ENCODE measurements around the gene OPRD1.

The OPRD1 gene

DNA sequence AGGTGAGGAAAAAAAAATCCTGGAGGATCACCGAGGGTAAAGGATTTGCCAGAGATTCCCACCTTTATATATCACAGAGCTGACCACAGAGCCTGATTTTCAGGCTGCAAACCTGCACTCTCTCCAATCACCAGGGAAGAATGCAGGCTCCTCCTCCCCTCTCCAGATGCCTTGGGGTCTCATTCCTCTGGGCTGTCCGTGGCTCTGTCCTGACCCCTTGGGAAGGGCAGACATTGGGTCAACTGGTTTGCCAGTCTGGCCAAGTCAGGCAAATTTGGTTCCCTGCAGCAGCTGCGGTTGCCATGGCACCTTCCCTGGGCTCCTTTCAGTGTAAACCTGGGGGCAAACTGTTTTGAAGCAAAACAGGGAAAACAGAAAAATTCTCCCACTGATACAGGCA lies 11.6 kb upstream of the OPRD1 start:
- no peak for DNase-seq (ENCODE audit: low read depth, low spot score)
- Histone ChIP-seq H3K27ac (ENCODE audit: low read length) (no peak overlapping the region), H3K9me3 (ENCODE audit: control insufficient read depth, insufficient read depth, low read length) (no peaks in the 10 kb centered on the region), H3K4me3 (ENCODE audit: low read length) (no peak overlapping the region), H3K27me3 (ENCODE audit: control insufficient read depth, insufficient read depth, low read length) (no peaks in the 10 kb centered on the region), H3K4me1 (ENCODE audit: control insufficient read depth, insufficient read depth, low read length) (peaks cover 3% of the 10 kb centered on the region; the same call in 1 of the 2 replicates), H3K36me3 (ENCODE audit: control insufficient read depth, insufficient read depth, low read length) (no peaks in the 10 kb centered on the region)
- no CpG with 5 or more reads among the region's 3 CpGs for WGBS (ENCODE audit: insufficient coverage, insufficient read length)

DNA sequence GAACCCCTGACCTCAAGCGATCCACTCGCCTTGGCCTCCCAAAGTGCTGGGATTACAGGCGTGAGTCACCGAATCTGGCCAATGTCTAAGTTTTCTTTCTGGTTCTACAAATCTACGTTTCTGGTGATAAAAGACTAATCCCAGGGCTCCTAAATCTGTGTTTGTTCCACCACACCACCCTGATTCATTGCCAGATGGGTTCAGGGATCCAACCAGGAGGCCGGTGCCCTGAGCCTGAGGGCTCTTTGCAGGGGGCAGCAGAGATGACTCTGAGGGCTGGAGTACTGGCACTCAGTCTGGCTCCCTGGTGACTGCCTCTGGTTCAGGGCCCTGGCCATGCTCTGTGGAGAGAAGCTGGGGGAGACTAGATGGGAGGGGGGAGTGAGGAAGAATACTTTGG lies 10.5 kb upstream of the OPRD1 start:
- WGBS (ENCODE audit: insufficient coverage, insufficient read length), result no CpG with 5 or more reads among the region's 6 CpGs
- H3K9me3 ChIP-seq (ENCODE audit: control insufficient read depth, insufficient read depth, low read length), result no peaks in the 10 kb centered on the region
- H3K27me3 ChIP-seq (ENCODE audit: control insufficient read depth, insufficient read depth, low read length), result no peaks in the 10 kb centered on the region
- H3K4me1 ChIP-seq (ENCODE audit: control insufficient read depth, insufficient read depth, low read length), result peaks cover 3% of the 10 kb centered on the region; the same call in 1 of the 2 replicates
- H3K4me3 ChIP-seq (ENCODE audit: low read length), result no peak overlapping the region
- H3K27ac ChIP-seq (ENCODE audit: low read length), result no peak overlapping the region
- no peaks in the 10 kb centered on the region for H3K36me3 ChIP-seq (ENCODE audit: control insufficient read depth, insufficient read depth, low read length)
- no peak for DNase-seq (ENCODE audit: low read depth, low spot score)

DNA sequence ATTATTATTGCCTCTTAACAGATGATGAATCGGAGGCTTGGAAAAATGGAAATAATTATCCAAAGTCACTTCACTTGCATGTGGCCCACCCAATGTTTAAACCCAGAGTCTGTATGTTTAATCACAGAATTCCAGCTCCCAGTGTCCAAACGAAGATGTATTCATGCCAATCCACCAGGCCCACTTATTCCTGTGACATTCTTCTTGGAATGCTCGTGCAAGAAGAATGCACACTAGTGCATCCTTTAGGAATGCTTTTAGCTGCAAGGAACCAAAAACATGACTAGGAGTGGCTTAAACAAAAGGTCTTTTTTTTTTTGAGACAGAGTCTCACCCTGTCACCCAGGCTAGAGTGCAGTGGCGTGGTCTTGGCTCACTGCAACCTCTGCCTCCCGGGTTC lies 8.9 kb upstream of the OPRD1 start:
- no peak for DNase-seq (ENCODE audit: low read depth, low spot score)
- H3K9me3 ChIP-seq (ENCODE audit: control insufficient read depth, insufficient read depth, low read length), result no peaks in the 10 kb centered on the region
- WGBS (ENCODE audit: insufficient coverage, insufficient read length), result no CpG with 5 or more reads among the region's 5 CpGs
- no peaks in the 10 kb centered on the region for H3K27me3 ChIP-seq (ENCODE audit: control insufficient read depth, insufficient read depth, low read length)
- H3K4me3 ChIP-seq (ENCODE audit: low read length), result no peak overlapping the region
- H3K27ac ChIP-seq (ENCODE audit: low read length), result no peak overlapping the region
- H3K4me1 ChIP-seq (ENCODE audit: control insufficient read depth, insufficient read depth, low read length), result peaks cover 3% of the 10 kb centered on the region; the same call in 1 of the 2 replicates
- no peaks in the 10 kb centered on the region for H3K36me3 ChIP-seq (ENCODE audit: control insufficient read depth, insufficient read depth, low read length)

- Histone ChIP-seq H3K9me3 (ENCODE audit: control insufficient read depth, insufficient read depth, low read length) (no peaks in the 10 kb centered on the region), H3K4me3 (ENCODE audit: low read length) (no peak overlapping the region), H3K27ac (ENCODE audit: low read length) (no peak overlapping the region), H3K27me3 (ENCODE audit: control insufficient read depth, insufficient read depth, low read length) (no peaks in the 10 kb centered on the region), H3K36me3 (ENCODE audit: control insufficient read depth, insufficient read depth, low read length) (no peaks in the 10 kb centered on the region), H3K4me1 (ENCODE audit: control insufficient read depth, insufficient read depth, low read length) (peaks cover 3% of the 10 kb centered on the region; the same call in 1 of the 2 replicates)
- WGBS (ENCODE audit: insufficient coverage, insufficient read length), result no CpG with 5 or more reads among the region's 3 CpGs
- no peak for DNase-seq (ENCODE audit: low read depth, low spot score)
These were observed 8.3 kb upstream of the OPRD1 start for GRCh38 chr1:28803662-28804061.

DNA sequence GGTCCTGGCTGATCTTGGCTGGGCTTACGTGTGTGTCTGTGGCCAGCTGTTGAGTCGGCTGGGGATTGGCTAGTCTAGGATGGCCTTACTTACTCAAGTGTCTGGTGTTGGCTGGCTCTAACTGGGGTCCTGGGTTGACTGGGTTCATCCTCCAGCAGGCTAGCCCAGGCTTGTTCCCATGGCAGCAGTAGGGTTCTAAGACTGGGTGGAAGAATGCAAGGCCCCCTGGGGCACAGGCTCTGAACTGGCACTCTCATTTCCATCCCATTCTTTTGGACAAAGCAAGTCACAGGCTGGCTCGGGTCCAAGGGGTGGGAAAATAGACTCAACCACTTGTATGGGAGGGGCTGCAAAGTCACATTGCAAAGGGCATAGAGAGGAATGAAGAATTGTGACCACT lies 7.9 kb upstream of the OPRD1 start:
- no peaks in the 10 kb centered on the region for H3K27me3 ChIP-seq (ENCODE audit: control insufficient read depth, insufficient read depth, low read length)
- no peak for DNase-seq (ENCODE audit: low read depth, low spot score)
- WGBS (ENCODE audit: insufficient coverage, insufficient read length), result no CpG with 5 or more reads among the region's 3 CpGs
- no peak overlapping the region for H3K27ac ChIP-seq (ENCODE audit: low read length)
- H3K9me3 ChIP-seq (ENCODE audit: control insufficient read depth, insufficient read depth, low read length), result no peaks in the 10 kb centered on the region
- no peak overlapping the region for H3K4me3 ChIP-seq (ENCODE audit: low read length)
- H3K4me1 ChIP-seq (ENCODE audit: control insufficient read depth, insufficient read depth, low read length), result peaks cover 3% of the 10 kb centered on the region; the same call in 1 of the 2 replicates
- no peaks in the 10 kb centered on the region for H3K36me3 ChIP-seq (ENCODE audit: control insufficient read depth, insufficient read depth, low read length)

GRCh38 chr1:28807046-28807445 lies 4.9 kb upstream of the OPRD1 start:
- Histone ChIP-seq H3K36me3 (ENCODE audit: control insufficient read depth, insufficient read depth, low read length) (no peaks in the 10 kb centered on the region), H3K9me3 (ENCODE audit: control insufficient read depth, insufficient read depth, low read length) (no peaks in the 10 kb centered on the region), H3K4me1 (ENCODE audit: control insufficient read depth, insufficient read depth, low read length) (peaks cover 5% of the 10 kb centered on the region; the same call in 1 of the 2 replicates), H3K4me3 (ENCODE audit: low read length) (no peak overlapping the region), H3K27me3 (ENCODE audit: control insufficient read depth, insufficient read depth, low read length) (peaks cover 9% of the 10 kb centered on the region; the same call in 1 of the 2 replicates), H3K27ac (ENCODE audit: low read length) (no peak overlapping the region)
- no CpG with 5 or more reads among the region's 4 CpGs for WGBS (ENCODE audit: insufficient coverage, insufficient read length)
- no peak for DNase-seq (ENCODE audit: low read depth, low spot score)

DNA sequence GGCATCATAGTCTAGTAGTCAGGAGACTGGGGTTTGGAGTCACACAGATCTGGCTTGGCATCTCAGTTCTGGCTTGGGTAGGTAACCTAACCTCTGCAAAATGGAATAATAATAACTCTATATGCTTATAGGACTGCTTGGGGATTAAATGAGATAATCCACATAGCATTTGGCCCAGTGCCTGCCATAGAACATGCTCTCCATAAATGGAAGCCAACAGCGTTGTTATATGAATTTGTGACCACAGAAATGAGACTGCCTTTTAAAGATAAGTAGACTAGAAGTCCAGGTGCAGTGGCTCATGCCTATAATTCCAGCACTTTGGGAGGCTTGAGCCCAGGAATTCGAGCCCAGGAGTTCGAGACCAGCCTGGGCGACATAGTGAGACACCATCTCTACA lies 4.0 kb upstream of the OPRD1 start:
- no CpG with 5 or more reads among the region's 4 CpGs for WGBS (ENCODE audit: insufficient coverage, insufficient read length)
- no peaks in the 10 kb centered on the region for H3K9me3 ChIP-seq (ENCODE audit: control insufficient read depth, insufficient read depth, low read length)
- no peaks in the 10 kb centered on the region for H3K36me3 ChIP-seq (ENCODE audit: control insufficient read depth, insufficient read depth, low read length)
- H3K4me1 ChIP-seq (ENCODE audit: control insufficient read depth, insufficient read depth, low read length), result peaks cover 7% of the 10 kb centered on the region
- H3K4me3 ChIP-seq (ENCODE audit: low read length), result no peak overlapping the region
- H3K27me3 ChIP-seq (ENCODE audit: control insufficient read depth, insufficient read depth, low read length), result peaks cover 17% of the 10 kb centered on the region; the same call in 1 of the 2 replicates
- no peak for DNase-seq (ENCODE audit: low read depth, low spot score)
- H3K27ac ChIP-seq (ENCODE audit: low read length), result no peak overlapping the region

DNA sequence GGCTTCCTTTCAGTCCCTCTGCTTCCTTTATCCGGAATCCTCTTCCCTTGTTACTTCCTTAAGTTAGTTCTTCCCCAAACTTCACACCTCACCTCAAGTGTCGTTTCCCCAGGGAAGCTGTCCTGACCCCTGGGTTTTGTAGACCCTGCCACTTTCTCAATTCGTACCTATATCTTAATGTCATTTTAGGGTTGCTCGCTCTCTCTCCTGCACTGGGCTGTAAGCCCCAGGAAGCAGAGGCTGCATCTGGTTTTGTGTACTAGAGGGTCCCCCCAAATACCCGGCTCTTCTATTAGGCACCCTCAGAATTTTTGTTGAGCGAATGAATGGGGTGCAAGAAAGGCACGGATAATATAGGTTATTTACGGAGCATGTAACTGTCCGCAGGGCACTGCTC lies 603 bp upstream of the OPRD1 start:
- Histone ChIP-seq H3K27me3 (ENCODE audit: control insufficient read depth, insufficient read depth, low read length) (peaks cover 21% of the 10 kb centered on the region; the same call in 1 of the 2 replicates), H3K9me3 (ENCODE audit: control insufficient read depth, insufficient read depth, low read length) (no peaks in the 10 kb centered on the region), H3K4me1 (ENCODE audit: control insufficient read depth, insufficient read depth, low read length) (peaks cover 4% of the 10 kb centered on the region), H3K4me3 (ENCODE audit: low read length) (no peak overlapping the region), H3K27ac (ENCODE audit: low read length) (no peak overlapping the region), H3K36me3 (ENCODE audit: control insufficient read depth, insufficient read depth, low read length) (no peaks in the 10 kb centered on the region)
- WGBS (ENCODE audit: insufficient coverage, insufficient read length), result no CpG with 5 or more reads among the region's 9 CpGs
- DNase-seq (ENCODE audit: low read depth, low spot score), result no peak

DNA sequence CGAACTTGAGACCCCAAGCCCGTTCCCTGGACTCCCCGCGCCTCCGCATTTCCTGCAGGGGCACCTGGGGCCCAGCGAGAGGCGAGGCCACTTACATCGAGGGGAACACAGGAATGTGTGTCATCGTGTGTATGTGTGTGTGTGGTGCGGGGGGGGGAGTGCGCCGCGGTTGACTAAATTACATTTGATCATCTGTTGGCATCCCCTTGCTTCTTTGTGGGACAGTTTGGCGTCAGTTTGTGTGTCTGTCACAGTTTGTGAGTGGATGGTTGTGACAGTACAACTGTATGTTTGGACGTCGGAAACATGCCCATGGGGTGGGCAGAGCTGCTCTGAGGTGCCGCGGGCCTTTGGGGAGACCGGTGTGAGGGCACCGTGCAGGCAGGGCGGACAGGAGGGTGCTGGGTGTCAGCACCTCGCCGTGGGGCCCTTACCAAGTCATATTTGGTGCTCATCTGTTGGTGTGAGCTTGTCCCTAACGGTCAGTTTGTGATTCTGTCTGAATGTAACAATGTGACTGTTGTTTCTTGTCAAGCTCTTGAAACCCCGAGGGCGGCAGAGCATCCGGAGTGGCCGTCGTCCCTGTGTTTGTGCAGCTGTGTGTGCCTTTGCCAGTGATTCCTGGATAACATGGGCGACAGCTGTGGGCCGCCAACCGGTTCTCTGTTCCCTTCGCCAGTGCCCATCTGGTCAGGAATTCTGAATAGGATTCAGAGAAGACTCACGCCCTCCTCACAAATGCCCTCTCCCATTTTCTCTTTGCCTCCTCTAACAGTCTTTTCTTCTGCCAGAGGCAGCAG lies 899 bp downstream of the OPRD1 start:
- no peaks in the 10 kb centered on the region for H3K9me3 ChIP-seq (ENCODE audit: control insufficient read depth, insufficient read depth, low read length)
- no peak overlapping the region for H3K27ac ChIP-seq (ENCODE audit: low read length)
- peak overlapping the region; percentile 46; the same call in 1 of the 2 replicates for H3K4me3 ChIP-seq (ENCODE audit: low read length)
- no peaks in the 10 kb centered on the region for H3K36me3 ChIP-seq (ENCODE audit: control insufficient read depth, insufficient read depth, low read length)
- DNase-seq (ENCODE audit: low read depth, low spot score), result no peak
- peaks cover 4% of the 10 kb centered on the region for H3K4me1 ChIP-seq (ENCODE audit: control insufficient read depth, insufficient read depth, low read length)
- WGBS (ENCODE audit: insufficient coverage, insufficient read length), result no CpG with 5 or more reads among the region's 34 CpGs
- peaks cover 21% of the 10 kb centered on the region; the same call in 1 of the 2 replicates for H3K27me3 ChIP-seq (ENCODE audit: control insufficient read depth, insufficient read depth, low read length)

DNA sequence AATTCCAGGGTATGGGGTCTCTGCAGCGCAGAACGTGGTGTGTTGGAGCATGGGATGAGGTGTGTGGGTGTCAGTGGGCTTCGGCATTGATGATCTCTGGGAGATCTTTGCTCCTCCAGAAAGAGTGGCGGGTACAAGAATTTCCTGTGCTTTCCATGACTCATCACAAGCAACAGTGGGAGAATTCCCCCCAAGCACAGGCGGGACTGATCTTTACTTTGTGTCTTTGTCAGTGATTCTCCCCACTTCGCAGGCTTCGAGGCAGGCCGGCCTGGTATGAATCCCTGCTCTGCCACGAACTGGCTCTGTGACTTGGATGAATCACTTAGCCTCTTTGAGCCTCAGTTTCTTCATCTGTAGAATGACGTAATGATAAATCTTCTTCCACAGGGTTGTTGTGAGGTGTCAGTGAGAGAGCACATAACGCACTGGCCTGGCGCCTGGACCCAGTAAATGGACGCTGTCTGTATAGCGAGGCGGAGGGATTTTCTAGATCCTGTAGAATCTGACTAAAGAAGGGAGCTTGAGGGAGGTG lies 2.0 kb downstream of the OPRD1 start:
- H3K4me3 ChIP-seq (ENCODE audit: low read length), result no peak overlapping the region
- DNase-seq (ENCODE audit: low read depth, low spot score), result no peak
- no CpG with 5 or more reads among the region's 15 CpGs for WGBS (ENCODE audit: insufficient coverage, insufficient read length)
- H3K9me3 ChIP-seq (ENCODE audit: control insufficient read depth, insufficient read depth, low read length), result no peaks in the 10 kb centered on the region
- no peak overlapping the region for H3K27ac ChIP-seq (ENCODE audit: low read length)
- peaks cover 21% of the 10 kb centered on the region; the same call in 1 of the 2 replicates for H3K27me3 ChIP-seq (ENCODE audit: control insufficient read depth, insufficient read depth, low read length)
- H3K4me1 ChIP-seq (ENCODE audit: control insufficient read depth, insufficient read depth, low read length), result peaks cover 4% of the 10 kb centered on the region
- H3K36me3 ChIP-seq (ENCODE audit: control insufficient read depth, insufficient read depth, low read length), result no peaks in the 10 kb centered on the region
